Measurements from ENCODE around the gene DLAT.

The DLAT gene

GRCh38 chr11:112096194-112096593 lies 71.0 kb downstream of the DLAT start:
- Histone ChIP-seq H3K36me3 (ENCODE audit: control insufficient read depth, insufficient read depth, low read length) (no peaks in the 10 kb centered on the region), H3K9me3 (ENCODE audit: control insufficient read depth, low read length) (no peaks in the 10 kb centered on the region)

GRCh38 chr11:112097734-112098528 lies 72.7 kb downstream of the DLAT start:
- no peaks in the 10 kb centered on the region for H3K9me3 ChIP-seq (ENCODE audit: control insufficient read depth, low read length)
- H3K4me2 ChIP-seq (ENCODE audit: low read length) = no peak overlapping the region
- no peak for TF ChIP-seq CTCF (IDR thresholded peaks at IDR 0.05)
- no peak overlapping the region for H3K4me3 ChIP-seq (ENCODE audit: low read depth, low read length)
- H3K36me3 ChIP-seq (ENCODE audit: control insufficient read depth, insufficient read depth, low read length) = no peaks in the 10 kb centered on the region
- peaks cover 4% of the 10 kb centered on the region for H3K4me1 ChIP-seq
- no peaks in the 10 kb centered on the region for H3K79me2 ChIP-seq
- no peak overlapping the region for H2AFZ ChIP-seq
- H3K27me3 ChIP-seq (ENCODE audit: control insufficient read depth, insufficient read depth, low read length) = no peaks in the 10 kb centered on the region
- no peak overlapping the region for H3K9ac ChIP-seq
- no peak overlapping the region for H3K27ac ChIP-seq

More at GRCh38 chr11:112096194-112096593, 71.0 kb downstream of the DLAT start:
- Histone ChIP-seq H3K9ac (no peak overlapping the region), H3K4me1 (peaks cover 4% of the 10 kb centered on the region), H3K27ac (no peak overlapping the region), H3K79me2 (no peaks in the 10 kb centered on the region), H3K4me2 (ENCODE audit: low read length) (no peak overlapping the region), H2AFZ (no peak overlapping the region), H3K4me3 (ENCODE audit: low read depth, low read length) (no peak overlapping the region), H3K27me3 (ENCODE audit: control insufficient read depth, insufficient read depth, low read length) (no peaks in the 10 kb centered on the region)
- TF ChIP-seq CTCF (IDR thresholded peaks at IDR 0.05) = no peak

GRCh38 chr11:112100462-112100861 lies 75.3 kb downstream of the DLAT start:
- Histone ChIP-seq H3K4me2 (ENCODE audit: low read length) (no peak overlapping the region), H3K79me2 (no peaks in the 10 kb centered on the region), H3K27me3 (ENCODE audit: control insufficient read depth, insufficient read depth, low read length) (no peaks in the 10 kb centered on the region), H3K4me3 (ENCODE audit: low read depth, low read length) (no peak overlapping the region), H3K36me3 (ENCODE audit: control insufficient read depth, insufficient read depth, low read length) (no peaks in the 10 kb centered on the region), H3K4me1 (peaks cover 4% of the 10 kb centered on the region), H3K9me3 (ENCODE audit: control insufficient read depth, low read length) (no peaks in the 10 kb centered on the region), H3K9ac (no peak overlapping the region), H3K27ac (no peak overlapping the region), H2AFZ (no peak overlapping the region)
- TF ChIP-seq CTCF (IDR thresholded peaks at IDR 0.05) = no peak

GRCh38 chr11:112103446-112103845 lies 78.2 kb downstream of the DLAT start:
- H3K27me3 ChIP-seq (ENCODE audit: control insufficient read depth, insufficient read depth, low read length) = no peaks in the 10 kb centered on the region
- no peaks in the 10 kb centered on the region for H3K36me3 ChIP-seq (ENCODE audit: control insufficient read depth, insufficient read depth, low read length)
- H3K9ac ChIP-seq = no peak overlapping the region
- no peaks in the 10 kb centered on the region for H3K9me3 ChIP-seq (ENCODE audit: control insufficient read depth, low read length)
- no peak overlapping the region for H3K4me2 ChIP-seq (ENCODE audit: low read length)
- H2AFZ ChIP-seq = no peak overlapping the region
- H3K4me1 ChIP-seq = peaks cover 4% of the 10 kb centered on the region
- TF ChIP-seq CTCF (IDR thresholded peaks at IDR 0.05) = no peak
- H3K27ac ChIP-seq = no peak overlapping the region
- no peaks in the 10 kb centered on the region for H3K79me2 ChIP-seq
- no peak overlapping the region for H3K4me3 ChIP-seq (ENCODE audit: low read depth, low read length)

GRCh38 chr11:112106070-112106469 lies 80.9 kb downstream of the DLAT start:
- no peaks in the 10 kb centered on the region for H3K4me1 ChIP-seq
- H3K79me2 ChIP-seq = no peaks in the 10 kb centered on the region
- H3K4me2 ChIP-seq (ENCODE audit: low read length) = no peak overlapping the region

More at GRCh38 chr11:112106070-112106469, 80.9 kb downstream of the DLAT start:
- H3K27me3 ChIP-seq (ENCODE audit: control insufficient read depth, insufficient read depth, low read length) = no peaks in the 10 kb centered on the region
- no peak for TF ChIP-seq CTCF (IDR thresholded peaks at IDR 0.05)
- no peak overlapping the region for H3K27ac ChIP-seq
- H3K36me3 ChIP-seq (ENCODE audit: control insufficient read depth, insufficient read depth, low read length) = no peaks in the 10 kb centered on the region
- H2AFZ ChIP-seq = no peak overlapping the region
- no peak overlapping the region for H3K9ac ChIP-seq
- H3K4me3 ChIP-seq (ENCODE audit: low read depth, low read length) = no peak overlapping the region
- no peaks in the 10 kb centered on the region for H3K9me3 ChIP-seq (ENCODE audit: control insufficient read depth, low read length)
